Right kidney (tissue), 1 donor: ENCODE results near the gene RNU6-1.

Source experiments
- DNase-seq: peaks from one replicate; pipeline ENCODE4 v3.0.0-alpha.2; 2016

The RNU6-1 gene

DNA sequence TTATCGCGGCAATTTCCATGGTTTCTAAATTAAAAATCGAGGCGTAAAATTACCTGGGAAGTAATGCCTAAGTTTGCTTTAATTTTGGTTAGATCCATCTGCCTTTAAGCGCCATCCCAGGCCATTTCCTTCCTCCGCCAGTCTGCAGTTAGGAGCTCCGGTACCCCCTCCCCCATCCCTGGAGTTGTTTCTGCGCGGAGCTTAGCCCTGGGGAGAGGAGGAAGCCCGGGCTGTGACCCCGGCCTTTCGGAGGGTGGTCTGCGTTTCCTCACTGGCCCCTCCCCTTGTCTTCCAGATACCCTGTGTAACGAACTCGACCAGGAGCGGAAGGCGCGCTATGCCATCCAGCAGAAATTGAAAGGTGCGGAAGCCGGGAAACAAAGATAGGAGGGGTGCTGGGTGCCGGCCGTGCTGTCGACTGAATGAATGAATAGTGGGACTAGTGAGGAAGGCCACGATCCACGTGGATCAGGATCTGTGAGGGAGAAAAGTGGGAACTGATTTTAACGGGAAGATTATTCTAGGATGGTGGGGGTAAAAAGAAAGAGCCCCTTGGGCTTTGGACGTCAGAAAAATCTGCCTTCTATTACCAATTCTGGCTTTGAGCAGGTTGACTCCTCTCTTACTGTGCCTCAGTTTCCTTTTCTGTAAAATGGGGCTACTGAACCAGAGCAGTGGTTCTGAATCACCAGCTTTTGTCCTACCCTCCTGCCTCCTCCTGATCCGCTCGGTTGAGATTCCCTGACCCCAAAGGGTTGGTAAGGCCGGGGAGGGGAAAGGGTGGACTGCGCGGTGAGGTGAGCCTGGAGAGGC is 6.7 kb downstream of the RNU6-1 start:
- DNase-seq: peak; percentile 61

- peak; percentile 47 for DNase-seq
These were observed 7.8 kb downstream of the RNU6-1 start for GRCh38 chr15:67832031-67832551.

GRCh38 chr15:67831363-67831762 is 8.5 kb downstream of the RNU6-1 start:
- peak; percentile 13 for DNase-seq

GRCh38 chr15:67829647-67830504 is 10.0 kb downstream of the RNU6-1 start:
- peak; percentile 10 for DNase-seq

DNA sequence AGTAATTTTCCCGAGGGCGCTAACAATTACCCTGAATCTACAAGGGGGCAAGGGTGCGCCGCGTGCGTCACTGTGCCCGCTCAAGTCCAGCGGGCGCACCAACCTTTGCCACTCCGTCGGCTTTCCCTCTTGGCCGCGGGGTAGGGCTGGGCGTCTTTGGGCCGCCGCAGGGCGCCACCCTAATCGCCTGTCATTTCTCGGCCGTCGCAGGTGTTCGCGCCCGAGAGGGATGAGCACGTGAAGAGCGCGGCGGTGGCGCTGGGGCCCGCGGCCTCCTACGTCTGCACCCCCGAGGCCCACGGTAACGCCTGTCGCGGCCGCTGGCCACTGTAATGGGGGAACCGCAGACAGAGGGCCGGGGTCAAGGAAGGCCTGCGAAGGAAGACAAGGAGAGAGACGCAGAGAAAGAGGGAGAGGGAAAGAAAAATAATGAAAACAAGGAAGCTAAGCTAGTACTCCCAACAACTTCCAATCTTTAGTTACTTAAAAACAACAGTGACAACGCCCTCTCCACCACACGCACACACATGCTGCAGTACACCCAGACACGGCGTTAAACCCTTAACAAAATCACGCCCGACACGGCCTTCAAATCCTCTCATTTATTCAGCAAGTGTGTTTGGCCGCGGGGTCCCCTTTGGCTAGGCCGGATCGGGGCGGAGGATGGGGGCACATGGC is 10.7 kb downstream of the RNU6-1 start:
- DNase-seq: peak; percentile 56

DNA sequence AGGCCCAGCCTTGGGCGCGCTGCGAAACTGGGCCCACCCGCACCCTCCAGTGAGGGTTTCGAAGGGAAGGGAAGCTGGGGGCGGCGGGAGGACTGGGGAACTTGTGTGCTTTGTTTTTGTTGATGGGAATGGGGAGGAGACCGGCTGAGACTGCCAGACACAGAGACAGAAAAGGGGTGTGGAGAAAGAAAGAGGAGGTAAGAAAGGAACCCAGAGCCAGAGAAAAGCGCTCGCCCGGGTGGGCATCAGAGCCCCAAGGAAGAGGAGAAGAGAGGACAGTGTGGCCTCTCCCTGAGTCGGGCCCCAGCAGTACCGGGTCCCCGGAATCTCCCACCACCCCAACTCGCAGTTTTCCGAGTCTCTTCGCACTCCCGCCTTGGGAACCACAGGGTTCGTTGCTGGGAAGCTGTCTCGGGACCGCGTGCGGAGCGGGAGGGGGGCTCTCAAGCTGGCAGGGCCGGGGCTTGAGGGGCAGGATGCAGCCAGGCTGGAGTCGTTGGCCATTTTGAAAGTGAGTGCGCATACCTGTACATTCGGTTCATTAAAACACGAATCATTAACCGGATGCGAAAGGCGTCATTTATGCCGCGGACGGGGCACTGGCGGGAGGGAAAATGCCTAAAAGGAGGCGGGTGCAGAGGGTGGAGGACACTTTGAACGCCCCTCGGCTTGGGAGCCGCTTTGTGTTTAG is 11.4 kb downstream of the RNU6-1 start:
- DNase-seq: peak; percentile 55

GRCh38 chr15:67827562-67828277 is 12.1 kb downstream of the RNU6-1 start:
- DNase-seq: peak; percentile 68

DNA sequence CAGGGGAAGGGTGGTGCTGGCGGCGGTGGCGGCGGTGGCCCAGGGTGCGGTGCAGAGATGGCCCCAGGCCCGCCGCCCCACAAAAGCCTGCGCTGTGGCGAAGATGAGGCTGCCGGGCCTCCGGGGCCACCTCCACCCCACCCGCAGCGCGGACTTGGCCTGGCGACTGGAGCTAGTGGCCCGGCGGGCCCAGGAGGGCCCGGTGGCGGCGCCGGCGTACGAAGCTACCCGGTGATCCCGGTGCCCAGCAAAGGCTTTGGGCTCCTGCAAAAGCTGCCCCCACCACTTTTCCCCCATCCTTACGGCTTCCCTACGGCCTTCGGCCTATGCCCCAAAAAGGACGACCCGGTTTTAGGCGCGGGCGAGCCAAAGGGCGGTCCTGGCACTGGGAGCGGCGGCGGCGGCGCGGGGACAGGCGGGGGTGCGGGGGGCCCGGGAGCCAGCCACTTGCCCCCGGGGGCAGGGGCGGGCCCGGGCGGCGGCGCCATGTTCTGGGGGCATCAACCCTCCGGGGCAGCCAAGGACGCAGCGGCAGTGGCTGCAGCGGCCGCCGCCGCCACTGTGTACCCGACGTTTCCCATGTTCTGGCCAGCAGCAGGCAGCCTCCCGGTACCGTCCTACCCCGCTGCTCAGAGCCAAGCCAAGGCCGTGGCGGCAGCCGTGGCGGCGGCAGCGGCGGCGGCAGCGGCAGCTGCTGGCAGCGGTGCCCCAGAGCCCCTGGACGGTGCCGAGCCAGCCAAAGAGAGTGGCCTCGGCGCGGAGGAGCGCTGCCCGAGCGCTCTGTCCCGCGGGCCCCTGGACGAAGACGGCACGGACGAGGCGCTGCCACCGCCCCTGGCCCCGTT is 12.9 kb downstream of the RNU6-1 start:
- peak; percentile 26 for DNase-seq

DNA sequence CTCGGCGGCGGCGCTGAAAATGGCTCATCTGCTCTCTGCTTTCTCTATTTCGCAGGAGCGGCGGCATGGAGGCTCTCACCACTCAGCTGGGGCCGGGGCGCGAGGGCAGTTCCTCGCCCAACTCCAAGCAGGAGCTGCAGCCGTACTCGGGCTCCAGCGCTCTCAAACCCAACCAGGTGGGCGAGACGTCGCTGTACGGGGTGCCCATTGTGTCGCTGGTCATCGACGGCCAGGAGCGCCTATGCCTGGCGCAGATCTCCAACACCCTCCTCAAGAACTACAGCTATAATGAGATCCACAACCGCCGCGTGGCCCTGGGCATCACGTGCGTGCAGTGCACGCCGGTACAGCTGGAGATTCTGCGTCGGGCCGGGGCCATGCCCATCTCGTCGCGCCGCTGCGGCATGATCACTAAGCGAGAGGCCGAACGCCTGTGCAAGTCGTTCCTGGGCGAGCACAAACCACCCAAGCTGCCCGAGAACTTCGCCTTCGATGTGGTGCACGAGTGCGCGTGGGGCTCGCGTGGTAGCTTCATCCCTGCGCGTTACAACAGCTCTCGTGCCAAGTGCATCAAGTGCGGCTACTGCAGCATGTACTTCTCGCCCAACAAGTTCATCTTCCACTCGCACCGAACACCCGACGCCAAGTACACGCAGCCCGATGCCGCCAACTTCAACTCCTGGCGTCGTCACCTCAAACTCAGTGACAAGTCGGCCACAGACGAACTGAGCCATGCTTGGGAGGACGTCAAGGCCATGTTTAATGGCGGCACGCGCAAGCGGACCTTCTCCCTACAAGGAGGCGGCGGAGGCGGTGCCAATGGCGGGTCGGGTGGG is 13.7 kb downstream of the RNU6-1 start:
- DNase-seq: peak; percentile 55

DNA sequence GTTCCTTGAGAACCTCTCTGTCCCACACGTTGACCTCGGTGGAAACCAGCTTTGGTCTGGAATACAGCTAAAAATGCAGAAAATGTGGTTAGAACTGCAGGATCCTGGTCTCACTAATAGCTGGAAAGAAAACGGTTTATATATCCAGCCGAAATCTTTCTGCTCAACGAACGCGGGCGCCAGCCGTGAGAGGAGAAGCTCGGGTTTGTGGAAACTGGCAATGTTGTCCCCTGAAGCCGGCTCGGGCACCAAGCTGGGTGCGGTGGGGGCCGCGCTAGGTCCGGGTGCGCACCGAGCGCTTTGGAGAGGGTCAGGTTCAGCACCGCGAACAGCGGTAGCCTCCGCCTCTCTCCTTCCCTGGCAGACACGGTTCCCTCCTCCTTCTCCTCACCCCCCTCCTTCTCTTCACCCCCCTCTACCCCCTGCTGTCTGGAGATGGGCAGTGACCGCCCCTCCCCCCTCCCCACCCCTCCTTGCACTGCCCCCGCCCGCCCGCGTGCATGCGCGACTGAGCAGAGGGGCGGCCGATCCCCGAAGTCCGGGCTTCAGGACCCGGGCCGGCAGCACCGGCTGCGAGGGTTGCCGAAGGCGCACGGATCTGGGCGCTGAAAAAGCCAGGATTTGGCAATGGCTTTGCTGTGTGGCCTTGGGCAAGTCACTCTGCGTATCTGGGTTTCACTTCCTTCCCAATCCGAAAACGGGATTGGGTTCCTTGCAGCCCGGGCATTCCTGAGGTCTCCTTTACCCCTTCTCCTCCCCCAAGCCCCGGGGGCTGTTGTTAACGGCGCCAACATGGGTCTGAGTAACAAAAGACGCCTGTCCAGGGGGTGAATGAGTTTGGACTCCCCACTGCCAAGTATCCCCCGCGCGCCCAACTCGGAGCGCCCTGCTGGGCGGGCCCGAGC is 14.6 kb downstream of the RNU6-1 start, which contains the start of gene SKOR1:
TSS of gene SKOR1 (plus strand) at position 534 of the 905 bp plus-strand sequence. CDS start at position 628, 94 bp downstream.
- DNase-seq: peak; percentile 63

- DNase-seq: peak; percentile 18
These were observed 15.5 kb downstream of the RNU6-1 start for GRCh38 chr15:67824197-67824968.

- peak; percentile 56 for DNase-seq
These were observed 16.3 kb downstream of the RNU6-1 start for GRCh38 chr15:67823314-67824196.

DNA sequence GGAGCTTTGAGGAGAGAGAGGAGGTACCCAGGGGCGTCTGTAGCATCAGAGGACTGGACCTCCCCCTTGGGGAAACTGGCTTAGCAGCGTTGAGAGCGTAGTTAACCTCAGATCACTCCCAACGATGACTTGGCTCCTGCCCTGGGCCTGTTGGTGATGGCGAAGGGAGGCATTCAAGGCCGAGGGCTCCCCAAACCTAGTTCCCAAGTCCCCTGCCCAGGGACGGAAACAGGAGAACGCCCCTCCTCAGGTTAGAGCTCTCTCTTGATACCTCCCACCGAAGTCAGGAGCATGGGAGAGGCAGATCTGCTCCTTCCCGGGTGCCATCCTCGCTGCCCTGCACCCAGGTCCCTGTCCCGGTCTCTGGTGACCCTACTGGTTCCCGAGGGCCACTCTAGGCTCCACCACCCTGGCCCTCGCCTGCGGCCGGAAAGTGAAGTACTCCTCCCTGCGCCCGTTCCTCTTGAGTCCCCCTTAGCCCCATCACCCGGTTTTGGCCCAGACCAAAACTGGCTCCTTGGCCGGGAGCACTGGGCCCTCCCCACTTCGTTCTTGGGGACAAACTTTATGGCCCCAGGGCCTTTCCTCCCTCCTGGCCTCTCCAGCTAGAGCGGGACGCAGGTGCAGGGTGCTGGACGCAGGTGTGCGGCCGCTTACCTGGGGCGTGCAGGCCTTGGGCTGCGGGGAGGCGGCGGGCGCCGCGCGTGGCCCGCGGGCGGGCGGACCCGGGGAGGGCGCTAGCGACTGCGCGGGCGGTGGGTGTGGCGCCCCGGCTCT is 17.1 kb downstream of the RNU6-1 start:
- peak; percentile 27 for DNase-seq

DNA sequence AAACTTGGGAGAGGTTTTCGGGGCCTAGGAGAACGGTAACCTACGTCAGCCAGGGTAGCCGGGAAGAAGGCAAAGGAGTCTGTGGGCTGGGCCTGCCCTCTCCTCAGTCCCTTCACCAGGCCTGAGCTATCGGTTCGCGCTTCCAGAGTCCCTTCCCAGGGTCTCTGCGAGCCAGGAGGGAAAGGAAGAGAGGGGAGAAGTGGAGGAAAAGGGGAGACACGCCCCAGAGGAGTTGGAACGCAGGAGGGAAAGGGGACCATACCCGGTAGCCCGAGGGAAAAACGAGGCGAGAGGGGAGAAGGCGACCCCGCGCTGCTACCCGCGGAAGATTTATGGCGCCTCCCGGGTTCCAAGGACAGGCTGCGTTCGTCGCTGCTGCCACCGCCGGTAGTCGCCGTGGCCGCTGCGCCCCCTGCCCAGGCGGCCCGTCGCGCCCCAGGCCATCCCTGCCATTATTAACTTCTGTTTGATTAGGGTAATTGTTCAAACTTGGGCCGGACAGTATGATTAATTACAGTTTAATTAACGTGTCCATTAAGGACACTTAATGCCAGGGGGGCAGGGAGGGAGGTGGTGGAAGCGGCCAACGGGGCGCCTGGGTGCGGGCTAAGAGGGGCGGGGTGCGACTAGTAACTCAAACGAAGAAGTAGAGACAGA is 17.9 kb downstream of the RNU6-1 start:
- DNase-seq: peak; percentile 29
